ENCODE data around the gene MGAT3. TPM values are rescaled to one million over a fixed set of nuclear protein-coding genes. Genes with fewer than 3 reads are reported as not detected.

MGAT3 gene
- total RNA-seq, 1 experiment from 2014 or later = 0.57 TPM

GRCh38 chr22:39428597-39429071, 28.2 kb upstream of the MGAT3 start:
- no peaks in the 10 kb centered on the region for H3K9me3 ChIP-seq (ENCODE audit: control insufficient read depth, insufficient read depth, low read depth, low read length)
- ATAC-seq (peak; percentile 40; the same call in 1 of the 2 replicates), DNase-seq (ENCODE audit: low read depth, low spot score) (no peak)
- POLR2A ChIA-PET = no interaction called here
- no peaks in the 10 kb centered on the region for H3K27me3 ChIP-seq (ENCODE audit: control insufficient read depth, insufficient read depth, low read length)
- CTCF ChIA-PET = no interaction called here
- H3K27ac ChIP-seq (ENCODE audit: low read length) = no peak overlapping the region
- TF ChIP-seq POLR2AphosphoS5 (IDR thresholded peaks at IDR 0.05; ENCODE audit: low read depth, low read length) = no peak
- TF ChIP-seq TCF7L2 (IDR thresholded peaks at IDR 0.05; ENCODE audit: low read depth, low read length) = no peak
- TF ChIP-seq CTCF (IDR thresholded peaks at IDR 0.05) = no peak
- TF ChIP-seq SIN3A (IDR thresholded peaks at IDR 0.05; ENCODE audit: borderline replicate concordance, insufficient read depth, low read depth, low read length) = no peak
- no peak for TF ChIP-seq REST (IDR thresholded peaks at IDR 0.05; ENCODE audit: insufficient read depth in 1 of 2, low read depth in 2 of 2, low read length in 1 of 2)
- H3K4me1 ChIP-seq (ENCODE audit: control insufficient read depth, insufficient read depth, low read length) = no peaks in the 10 kb centered on the region
- in situ Hi-C loops (cut with HindIII; ENCODE audit: low pct_unique_long_range_greater_than_20kb, low sequenced_read_pairs) (no loop called here), intact Hi-C loops (cut with micrococcal nuclease; ENCODE audit: unreplicated experiment) (no loop called here)
- no peaks in the 10 kb centered on the region; the same call in 1 of the 2 replicates for H3K36me3 ChIP-seq (ENCODE audit: control insufficient read depth, insufficient read depth, low read length)
- no peak overlapping the region for H3K4me3 ChIP-seq (ENCODE audit: low read depth in 2 of 2, low read length in 2 of 2)
- no TSS peak for BruUV-seq (replicated peaks)

GRCh38 chr22:39429186-39429585, 27.6 kb upstream of the MGAT3 start:
- H3K27me3 ChIP-seq (ENCODE audit: control insufficient read depth, insufficient read depth, low read length) = no peaks in the 10 kb centered on the region
- intact Hi-C loops (cut with micrococcal nuclease; ENCODE audit: unreplicated experiment) = no loop called here
- no TSS peak for BruUV-seq (replicated peaks)
- in situ Hi-C loops (cut with HindIII; ENCODE audit: low pct_unique_long_range_greater_than_20kb, low sequenced_read_pairs) = no loop called here
- TF ChIP-seq TCF7L2 (IDR thresholded peaks at IDR 0.05; ENCODE audit: low read depth, low read length) = no peak
- TF ChIP-seq SIN3A (IDR thresholded peaks at IDR 0.05; ENCODE audit: borderline replicate concordance, insufficient read depth, low read depth, low read length) = no peak
- ChIA-PET POLR2A (no interaction called here), CTCF (no interaction called here)
- no peaks in the 10 kb centered on the region for H3K9me3 ChIP-seq (ENCODE audit: control insufficient read depth, insufficient read depth, low read depth, low read length)
- ATAC-seq = no peak
- no peak overlapping the region for H3K27ac ChIP-seq (ENCODE audit: low read length)
- no peak overlapping the region for H3K4me3 ChIP-seq (ENCODE audit: low read depth in 2 of 2, low read length in 2 of 2)
- no peak for DNase-seq (ENCODE audit: low read depth, low spot score)
- H3K4me1 ChIP-seq (ENCODE audit: control insufficient read depth, insufficient read depth, low read length) = no peaks in the 10 kb centered on the region
- no peaks in the 10 kb centered on the region; the same call in 1 of the 2 replicates for H3K36me3 ChIP-seq (ENCODE audit: control insufficient read depth, insufficient read depth, low read length)

- H3K4me1 ChIP-seq (ENCODE audit: control insufficient read depth, insufficient read depth, low read length) = no peaks in the 10 kb centered on the region
- no peak for ATAC-seq
- intact Hi-C loops (cut with micrococcal nuclease; ENCODE audit: unreplicated experiment) = no loop called here
- no peak overlapping the region for H3K27ac ChIP-seq (ENCODE audit: low read length)
- no peaks in the 10 kb centered on the region for H3K27me3 ChIP-seq (ENCODE audit: control insufficient read depth, insufficient read depth, low read length)
- CTCF ChIA-PET = no interaction called here
- no TSS peak for BruUV-seq (replicated peaks)
- H3K9me3 ChIP-seq (ENCODE audit: control insufficient read depth, insufficient read depth, low read depth, low read length) = no peaks in the 10 kb centered on the region
- no peaks in the 10 kb centered on the region; the same call in 1 of the 2 replicates for H3K36me3 ChIP-seq (ENCODE audit: control insufficient read depth, insufficient read depth, low read length)
- POLR2A ChIA-PET = no interaction called here
- in situ Hi-C loops (cut with HindIII; ENCODE audit: low pct_unique_long_range_greater_than_20kb, low sequenced_read_pairs) = no loop called here
- no peak overlapping the region for H3K4me3 ChIP-seq (ENCODE audit: low read depth in 2 of 2, low read length in 2 of 2)
- no peak for DNase-seq (ENCODE audit: low read depth, low spot score)
- TF ChIP-seq SIN3A (IDR thresholded peaks at IDR 0.05; ENCODE audit: borderline replicate concordance, insufficient read depth, low read depth, low read length) (no peak), CTCF (IDR thresholded peaks at IDR 0.05) (no peak), REST (IDR thresholded peaks at IDR 0.05; ENCODE audit: insufficient read depth in 1 of 2, low read depth in 2 of 2, low read length in 1 of 2) (no peak), POLR2AphosphoS5 (IDR thresholded peaks at IDR 0.05; ENCODE audit: low read depth, low read length) (no peak), TCF7L2 (IDR thresholded peaks at IDR 0.05; ENCODE audit: low read depth, low read length) (no peak)
Observed at GRCh38 chr22:39429916-39430575, 26.8 kb upstream of the MGAT3 start.
